ENCODE data around the gene TSACC. TPM values are rescaled to one million over a fixed set of nuclear protein-coding genes. Genes with fewer than 3 reads are reported as not detected.

Gene TSACC
- total RNA-seq, 3 donors from 2014 or later (not counting 1 experiment from before 2014, with no cell fraction given), result not detected

DNA sequence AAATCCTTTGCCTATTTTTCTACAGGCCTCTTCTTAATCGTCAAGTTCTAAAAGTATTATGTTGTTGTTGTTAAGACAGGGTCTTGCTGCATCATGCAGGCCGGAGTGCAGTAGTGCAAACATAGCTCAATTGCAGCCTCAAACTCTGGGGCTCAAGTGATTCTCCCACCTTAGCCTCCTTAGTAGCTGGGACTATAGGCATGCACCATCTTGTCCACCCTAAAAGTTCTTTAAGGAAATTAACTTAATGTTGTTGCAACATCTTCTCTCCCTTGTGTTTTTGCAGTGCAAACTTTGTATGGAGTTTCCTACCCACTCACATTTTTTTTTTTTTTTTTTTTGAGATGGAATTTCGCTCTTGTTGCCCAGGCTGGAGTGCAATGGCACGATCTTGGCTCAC lies 35.1 kb upstream of the TSACC start:
- H3K36me3 Mint-ChIP-seq, result peaks cover 5% of the 10 kb centered on the region
- H3K9me3 ChIP-seq (ENCODE audit: control insufficient read depth, insufficient read depth, low read length), result no peaks in the 10 kb centered on the region
- 97% methylated on average over 3 of the region's 4 CpGs for WGBS (ENCODE audit: insufficient coverage)
- no peak overlapping the region for H3K4me3 ChIP-seq (ENCODE audit: low read length)
- no peaks in the 10 kb centered on the region for H3K9me3 Mint-ChIP-seq
- no peaks in the 10 kb centered on the region for H3K27me3 Mint-ChIP-seq (ENCODE audit: low read depth in 2 of 2)
- H3K27me3 ChIP-seq (ENCODE audit: control insufficient read depth, insufficient read depth, low read length), result no peaks in the 10 kb centered on the region
- ATAC-seq (no peak), DNase-seq (no peak)
- no peaks in the 10 kb centered on the region for H3K4me1 ChIP-seq (ENCODE audit: control insufficient read depth, insufficient read depth, low read length)
- H3K4me3 Mint-ChIP-seq, result no peak overlapping the region
- no peak overlapping the region for H3K27ac ChIP-seq (ENCODE audit: low read length)
- H3K36me3 ChIP-seq (ENCODE audit: control insufficient read depth, insufficient read depth, low read length), result peaks cover 7% of the 10 kb centered on the region
- H3K27ac Mint-ChIP-seq, result no peak overlapping the region
- intact Hi-C loops (cut with micrococcal nuclease), result no loop called here
- TF ChIP-seq, protein P1, sequence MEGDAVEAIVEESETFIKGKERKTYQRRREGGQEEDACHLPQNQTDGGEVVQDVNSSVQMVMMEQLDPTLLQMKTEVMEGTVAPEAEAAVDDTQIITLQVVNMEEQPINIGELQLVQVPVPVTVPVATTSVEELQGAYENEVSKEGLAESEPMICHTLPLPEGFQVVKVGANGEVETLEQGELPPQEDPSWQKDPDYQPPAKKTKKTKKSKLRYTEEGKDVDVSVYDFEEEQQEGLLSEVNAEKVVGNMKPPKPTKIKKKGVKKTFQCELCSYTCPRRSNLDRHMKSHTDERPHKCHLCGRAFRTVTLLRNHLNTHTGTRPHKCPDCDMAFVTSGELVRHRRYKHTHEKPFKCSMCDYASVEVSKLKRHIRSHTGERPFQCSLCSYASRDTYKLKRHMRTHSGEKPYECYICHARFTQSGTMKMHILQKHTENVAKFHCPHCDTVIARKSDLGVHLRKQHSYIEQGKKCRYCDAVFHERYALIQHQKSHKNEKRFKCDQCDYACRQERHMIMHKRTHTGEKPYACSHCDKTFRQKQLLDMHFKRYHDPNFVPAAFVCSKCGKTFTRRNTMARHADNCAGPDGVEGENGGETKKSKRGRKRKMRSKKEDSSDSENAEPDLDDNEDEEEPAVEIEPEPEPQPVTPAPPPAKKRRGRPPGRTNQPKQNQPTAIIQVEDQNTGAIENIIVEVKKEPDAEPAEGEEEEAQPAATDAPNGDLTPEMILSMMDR (IDR thresholded peaks at IDR 0.05), result no peak
- H3K4me1 Mint-ChIP-seq, result no peaks in the 10 kb centered on the region

DNA sequence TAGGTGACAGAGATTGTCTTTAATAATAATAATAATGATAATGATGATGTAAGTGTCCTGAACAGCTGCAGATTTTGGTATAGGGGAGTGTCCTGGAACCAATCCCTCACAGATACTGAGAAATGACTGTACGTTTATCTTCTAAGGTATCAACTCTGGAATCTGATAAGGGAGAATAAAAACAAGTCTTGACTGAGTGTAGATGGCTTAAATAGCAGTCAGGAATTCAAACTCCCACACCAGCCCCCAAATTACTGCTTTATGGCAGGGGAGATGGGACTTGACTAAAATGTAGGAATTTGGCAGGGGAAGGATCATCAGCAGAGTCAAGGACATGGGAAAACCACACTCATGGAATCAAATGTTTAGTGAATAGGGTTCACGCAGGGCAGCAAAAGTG lies 33.1 kb upstream of the TSACC start:
- H3K4me1 ChIP-seq (ENCODE audit: control insufficient read depth, insufficient read depth, low read length), result no peaks in the 10 kb centered on the region
- TF ChIP-seq, protein P1 (IDR thresholded peaks at IDR 0.05), result no peak
- no peaks in the 10 kb centered on the region for H3K9me3 ChIP-seq (ENCODE audit: control insufficient read depth, insufficient read depth, low read length)
- peaks cover 24% of the 10 kb centered on the region for H3K36me3 ChIP-seq (ENCODE audit: control insufficient read depth, insufficient read depth, low read length)
- no peaks in the 10 kb centered on the region for H3K27me3 Mint-ChIP-seq (ENCODE audit: low read depth in 2 of 2)
- no peaks in the 10 kb centered on the region for H3K4me1 Mint-ChIP-seq
- no peaks in the 10 kb centered on the region for H3K9me3 Mint-ChIP-seq
- peaks cover 14% of the 10 kb centered on the region for H3K36me3 Mint-ChIP-seq
- no peak overlapping the region for H3K4me3 ChIP-seq (ENCODE audit: low read length)
- DNase-seq (no peak), ATAC-seq (no peak)
- 98% methylated on average over 2 of the region's 2 CpGs for WGBS (ENCODE audit: insufficient coverage)
- intact Hi-C loops (cut with micrococcal nuclease), result no loop called here
- no peak overlapping the region for H3K27ac ChIP-seq (ENCODE audit: low read length)
- H3K27ac Mint-ChIP-seq, result no peak overlapping the region
- H3K27me3 ChIP-seq (ENCODE audit: control insufficient read depth, insufficient read depth, low read length), result no peaks in the 10 kb centered on the region
- no peak overlapping the region for H3K4me3 Mint-ChIP-seq

DNA sequence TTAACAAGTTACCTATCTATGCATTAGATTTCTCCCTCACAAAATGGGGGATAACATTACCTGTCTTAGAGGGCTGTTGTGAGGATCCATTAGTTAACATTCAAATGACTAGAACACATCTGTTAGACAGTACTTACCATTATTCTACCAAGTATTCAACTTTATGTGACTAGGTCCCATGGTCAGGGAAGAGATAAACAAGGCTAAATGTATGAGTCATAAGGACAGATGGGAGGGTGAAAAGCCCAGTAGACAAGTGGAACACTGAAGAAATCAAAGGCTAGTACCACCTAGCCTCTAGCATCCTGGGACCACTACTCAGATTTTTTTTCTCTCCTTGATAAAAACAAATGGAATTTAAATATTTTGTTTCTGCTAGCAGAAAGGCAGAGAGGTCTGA lies 30.2 kb upstream of the TSACC start:
- ATAC-seq (no peak), DNase-seq (no peak)
- peaks cover 14% of the 10 kb centered on the region for H3K36me3 Mint-ChIP-seq
- no peaks in the 10 kb centered on the region for H3K9me3 ChIP-seq (ENCODE audit: control insufficient read depth, insufficient read depth, low read length)
- H3K4me3 ChIP-seq (ENCODE audit: low read length), result no peak overlapping the region
- H3K27ac Mint-ChIP-seq, result peak overlapping the region in 1 of 2 donors; percentile 15
- H3K36me3 ChIP-seq (ENCODE audit: control insufficient read depth, insufficient read depth, low read length), result peaks cover 49% of the 10 kb centered on the region
- H3K27me3 Mint-ChIP-seq (ENCODE audit: low read depth in 2 of 2), result no peaks in the 10 kb centered on the region
- no peaks in the 10 kb centered on the region for H3K4me1 ChIP-seq (ENCODE audit: control insufficient read depth, insufficient read depth, low read length)
- TF ChIP-seq, protein P1 (IDR thresholded peaks at IDR 0.05), result no peak
- H3K4me3 Mint-ChIP-seq, result no peak overlapping the region
- intact Hi-C loops (cut with micrococcal nuclease), result no loop called here
- H3K27ac ChIP-seq (ENCODE audit: low read length), result no peak overlapping the region
- H3K27me3 ChIP-seq (ENCODE audit: control insufficient read depth, insufficient read depth, low read length), result no peaks in the 10 kb centered on the region
- H3K9me3 Mint-ChIP-seq, result no peaks in the 10 kb centered on the region
- no peaks in the 10 kb centered on the region for H3K4me1 Mint-ChIP-seq

DNA sequence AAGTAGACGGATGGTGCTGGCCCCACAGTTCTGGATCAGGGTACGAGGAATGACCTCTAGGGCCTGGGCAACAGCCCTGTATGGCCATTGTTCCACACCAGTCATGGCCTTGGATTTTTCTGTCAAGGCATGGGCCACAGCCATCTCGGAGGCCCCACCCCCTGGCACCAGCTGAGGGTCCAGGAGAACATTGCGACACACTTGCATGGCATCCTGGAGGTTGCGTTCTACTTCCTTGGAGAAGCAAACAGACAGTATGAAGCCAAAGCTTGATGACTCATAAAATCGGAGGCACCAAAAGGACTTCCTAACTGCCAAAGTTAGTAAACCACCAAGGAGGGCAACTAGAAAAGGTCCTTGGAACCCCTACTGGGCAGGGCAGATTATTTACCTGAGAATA lies 27.4 kb upstream of the TSACC start:
- intact Hi-C loops (cut with micrococcal nuclease), result no loop called here
- Histone ChIP-seq H3K4me3 (ENCODE audit: low read length) (no peak overlapping the region), H3K9me3 (ENCODE audit: control insufficient read depth, insufficient read depth, low read length) (no peaks in the 10 kb centered on the region), H3K4me1 (ENCODE audit: control insufficient read depth, insufficient read depth, low read length) (no peaks in the 10 kb centered on the region), H3K27ac (ENCODE audit: low read length) (no peak overlapping the region), H3K27me3 (ENCODE audit: control insufficient read depth, insufficient read depth, low read length) (no peaks in the 10 kb centered on the region), H3K36me3 (ENCODE audit: control insufficient read depth, insufficient read depth, low read length) (peaks cover 62% of the 10 kb centered on the region)
- 84% methylated on average over 6 of the region's 6 CpGs for WGBS (ENCODE audit: insufficient coverage)
- Mint-ChIP-seq H3K36me3 (peaks cover 14% of the 10 kb centered on the region), H3K27me3 (ENCODE audit: low read depth in 2 of 2) (no peaks in the 10 kb centered on the region), H3K4me3 (no peak overlapping the region), H3K9me3 (no peaks in the 10 kb centered on the region), H3K4me1 (no peaks in the 10 kb centered on the region), H3K27ac (no peak overlapping the region)
- TF ChIP-seq, protein P1 (IDR thresholded peaks at IDR 0.05), result no peak
- ATAC-seq (no peak), DNase-seq (no peak)

Data from natural killer cell (primary cell).